Mesothelial cell of epicardium (in vitro differentiated cells): ENCODE results near the gene WDR72. TPM values are rescaled to one million over a fixed set of nuclear protein-coding genes. Genes with fewer than 3 reads are reported as not detected.
"Not testable (repeated sequence)": the region's sequence is repeated elsewhere in the genome, so short reads cannot be mapped to it uniquely, and the experiment has no call there.

Experiments used
- DNase-seq, 2 experiments: peaks; one replicate each; pipeline ENCODE4 v3.0.0; 2021; ENCODE audit warnings: low spot score in 2 of 2; ENCODE audit not compliant: unreplicated experiment in 2 of 2
- H3K27ac Mint-ChIP-seq: 2 replicates; pipeline ENCODE4 v1.8.0; 2021; ENCODE audit warnings: mixed read lengths
- H3K27me3 Mint-ChIP-seq: 2 replicates; pipeline ENCODE4 v1.8.0; 2021; ENCODE audit warnings: low read depth, mixed read lengths
- H3K36me3 Mint-ChIP-seq: 2 replicates; pipeline ENCODE4 v1.8.0; 2021; ENCODE audit warnings: mixed read lengths
- H3K4me1 Mint-ChIP-seq: 2 replicates; pipeline ENCODE4 v1.8.0; 2021; ENCODE audit warnings: mixed read lengths
- H3K4me3 Mint-ChIP-seq: 2 replicates; pipeline ENCODE4 v1.8.0; 2021; ENCODE audit warnings: mild to moderate bottlenecking, moderate library complexity, mixed read lengths
- H3K9me3 Mint-ChIP-seq: 2 replicates; pipeline ENCODE4 v1.8.0; 2021; ENCODE audit warnings: mixed read lengths
- total RNA-seq: library from RNA; stranded (reverse); gene quantifications from 3 replicates; pipeline ENCODE4 v1.2.1, GENCODE V29; 2021
- TF ChIP-seq, protein P1 (sequence below): fragments of 200-600 bp; sonication (generic); IDR thresholded peaks from one replicate; pipeline ENCODE4 v1.5.0; 2021; ENCODE audit warnings: antibody characterized with exemption; ENCODE audit not compliant: unreplicated experiment

The WDR72 gene
- total RNA-seq, 1 donor from 2014 or later = 0.25 TPM

DNA sequence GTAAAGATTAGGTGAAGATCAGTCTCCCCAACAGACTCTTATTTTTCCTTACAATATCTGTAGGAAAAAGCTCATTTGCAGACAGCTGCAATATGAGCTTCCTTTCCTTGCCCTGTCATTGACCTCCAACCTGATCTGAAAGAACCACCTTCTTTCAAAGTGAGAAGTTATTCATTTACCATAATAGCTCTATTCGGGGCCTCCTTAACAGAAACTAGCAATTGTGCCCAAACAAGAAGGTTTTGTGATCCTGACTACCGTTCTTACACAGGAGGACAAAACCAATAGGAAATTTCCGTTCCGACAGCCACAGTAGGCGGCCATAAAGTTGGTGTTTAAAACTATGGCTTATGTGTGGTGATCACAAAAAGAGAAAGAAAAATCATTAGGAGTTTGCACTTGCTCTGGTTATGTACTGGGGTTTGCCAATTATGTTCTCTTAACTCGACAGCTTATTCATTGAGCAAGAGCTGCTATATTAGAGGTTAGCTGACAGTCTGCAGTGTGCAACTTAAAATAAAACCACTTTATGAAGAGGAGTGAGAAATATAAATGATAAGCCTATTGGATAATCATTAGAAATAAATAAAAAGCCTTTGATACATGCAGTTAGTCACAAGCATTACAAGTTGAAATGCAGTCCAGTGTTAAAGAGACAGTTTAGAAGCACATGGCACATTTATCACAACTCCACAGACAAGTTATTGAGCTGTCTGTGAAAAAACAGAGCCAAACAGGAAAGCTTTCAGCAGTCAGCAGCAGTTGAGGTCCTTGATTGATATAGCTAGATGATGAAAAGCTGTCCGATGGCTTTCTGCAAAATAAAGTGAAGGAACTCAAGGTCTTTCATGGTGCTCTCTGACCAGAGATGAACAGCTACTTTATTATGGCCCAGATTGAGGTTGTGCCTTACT lies 199.8 kb downstream of the WDR72 start:
- Mint-ChIP-seq H3K27me3 (peaks cover 7% of the 10 kb centered on the region), H3K9me3 (no peaks in the 10 kb centered on the region), H3K4me3 (no peak overlapping the region), H3K27ac (no peak overlapping the region), H3K36me3 (no peaks in the 10 kb centered on the region), H3K4me1 (peaks cover 6% of the 10 kb centered on the region)
- TF ChIP-seq, protein P1, sequence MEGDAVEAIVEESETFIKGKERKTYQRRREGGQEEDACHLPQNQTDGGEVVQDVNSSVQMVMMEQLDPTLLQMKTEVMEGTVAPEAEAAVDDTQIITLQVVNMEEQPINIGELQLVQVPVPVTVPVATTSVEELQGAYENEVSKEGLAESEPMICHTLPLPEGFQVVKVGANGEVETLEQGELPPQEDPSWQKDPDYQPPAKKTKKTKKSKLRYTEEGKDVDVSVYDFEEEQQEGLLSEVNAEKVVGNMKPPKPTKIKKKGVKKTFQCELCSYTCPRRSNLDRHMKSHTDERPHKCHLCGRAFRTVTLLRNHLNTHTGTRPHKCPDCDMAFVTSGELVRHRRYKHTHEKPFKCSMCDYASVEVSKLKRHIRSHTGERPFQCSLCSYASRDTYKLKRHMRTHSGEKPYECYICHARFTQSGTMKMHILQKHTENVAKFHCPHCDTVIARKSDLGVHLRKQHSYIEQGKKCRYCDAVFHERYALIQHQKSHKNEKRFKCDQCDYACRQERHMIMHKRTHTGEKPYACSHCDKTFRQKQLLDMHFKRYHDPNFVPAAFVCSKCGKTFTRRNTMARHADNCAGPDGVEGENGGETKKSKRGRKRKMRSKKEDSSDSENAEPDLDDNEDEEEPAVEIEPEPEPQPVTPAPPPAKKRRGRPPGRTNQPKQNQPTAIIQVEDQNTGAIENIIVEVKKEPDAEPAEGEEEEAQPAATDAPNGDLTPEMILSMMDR = no peak
- DNase-seq = no peak

DNA sequence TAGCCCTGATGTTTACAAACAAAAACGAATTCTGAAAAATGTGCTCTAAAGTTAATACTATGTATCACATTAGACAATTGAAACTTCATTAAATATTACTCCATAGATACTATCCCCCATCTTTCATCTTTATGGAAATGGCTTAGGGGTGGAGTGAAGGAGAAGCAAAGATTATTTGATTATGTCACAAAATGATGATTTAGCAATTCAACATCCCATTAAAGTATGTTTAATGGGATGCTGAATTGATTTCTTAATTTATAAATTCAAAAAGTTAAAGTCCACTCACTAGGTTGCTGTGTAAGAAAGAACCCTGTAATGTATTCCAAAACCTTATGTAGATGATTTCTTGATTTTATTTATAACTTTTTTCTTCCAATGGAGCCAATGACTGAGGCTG lies 201.1 kb downstream of the WDR72 start:
- Mint-ChIP-seq H3K9me3 (no peaks in the 10 kb centered on the region), H3K27ac (no peak overlapping the region), H3K4me1 (peaks cover 6% of the 10 kb centered on the region), H3K27me3 (peaks cover 8% of the 10 kb centered on the region), H3K4me3 (no peak overlapping the region), H3K36me3 (no peaks in the 10 kb centered on the region)
- TF ChIP-seq, protein P1 = no peak
- DNase-seq = no peak

DNA sequence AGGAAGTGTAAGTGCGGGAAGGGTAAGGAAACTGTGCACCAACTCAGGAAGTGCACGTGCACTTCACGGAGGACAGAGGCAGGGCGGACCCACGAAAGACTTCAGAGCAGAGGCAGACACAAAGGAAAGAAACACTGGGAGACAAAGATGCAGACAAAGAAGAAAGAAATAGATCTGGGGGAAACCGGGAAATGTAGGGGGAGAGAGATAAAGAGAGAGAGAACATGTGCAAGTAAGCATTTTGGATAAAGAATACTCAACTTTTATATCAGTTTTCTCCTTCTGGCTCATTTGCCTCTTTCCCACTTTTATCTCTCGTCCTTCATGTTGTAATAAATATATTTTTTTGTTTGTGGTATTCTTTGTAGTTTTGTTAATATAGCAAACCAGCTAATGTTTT lies 204.2 kb downstream of the WDR72 start:
- H3K9me3 Mint-ChIP-seq = no peaks in the 10 kb centered on the region
- no peak overlapping the region for H3K27ac Mint-ChIP-seq
- TF ChIP-seq, protein P1 = no peak
- peaks cover 6% of the 10 kb centered on the region for H3K4me1 Mint-ChIP-seq
- no peak overlapping the region for H3K4me3 Mint-ChIP-seq
- peaks cover 4% of the 10 kb centered on the region for H3K27me3 Mint-ChIP-seq
- DNase-seq = no peak
- no peaks in the 10 kb centered on the region for H3K36me3 Mint-ChIP-seq

DNA sequence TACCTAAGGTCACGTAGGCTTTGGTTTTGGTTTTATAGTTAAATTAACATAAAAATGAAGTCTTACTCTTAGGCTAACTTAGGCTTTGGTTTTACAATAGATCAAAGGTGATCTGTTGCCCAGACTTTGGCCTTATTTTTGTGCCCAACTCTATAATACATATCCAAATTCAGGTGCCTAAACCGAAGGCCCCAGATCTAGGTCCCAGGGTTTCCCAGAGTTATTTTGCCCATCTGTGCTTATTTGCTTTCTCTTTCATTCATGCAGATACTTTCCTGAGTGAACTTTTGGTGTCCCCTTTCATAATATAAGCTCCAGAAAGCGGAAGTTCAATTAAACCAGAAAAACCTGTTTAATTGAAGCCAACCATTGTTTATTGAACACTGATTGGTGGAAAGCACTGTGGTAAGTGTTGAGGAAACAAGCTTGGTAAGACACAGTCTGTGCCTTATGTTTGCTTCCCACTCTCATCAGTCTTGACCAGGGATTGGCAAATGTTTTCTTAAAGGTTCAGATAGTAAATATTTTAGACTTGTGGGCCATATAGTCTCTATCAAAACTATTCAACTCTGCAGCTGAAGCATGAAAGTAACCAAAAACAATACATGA lies 209.7 kb downstream of the WDR72 start:
- Mint-ChIP-seq H3K27me3 (peaks cover 1% of the 10 kb centered on the region), H3K9me3 (no peaks in the 10 kb centered on the region), H3K27ac (no peak overlapping the region), H3K4me3 (no peak overlapping the region), H3K36me3 (no peaks in the 10 kb centered on the region), H3K4me1 (peaks cover 5% of the 10 kb centered on the region)
- TF ChIP-seq, protein P1 = no peak
- DNase-seq = no peak

DNA sequence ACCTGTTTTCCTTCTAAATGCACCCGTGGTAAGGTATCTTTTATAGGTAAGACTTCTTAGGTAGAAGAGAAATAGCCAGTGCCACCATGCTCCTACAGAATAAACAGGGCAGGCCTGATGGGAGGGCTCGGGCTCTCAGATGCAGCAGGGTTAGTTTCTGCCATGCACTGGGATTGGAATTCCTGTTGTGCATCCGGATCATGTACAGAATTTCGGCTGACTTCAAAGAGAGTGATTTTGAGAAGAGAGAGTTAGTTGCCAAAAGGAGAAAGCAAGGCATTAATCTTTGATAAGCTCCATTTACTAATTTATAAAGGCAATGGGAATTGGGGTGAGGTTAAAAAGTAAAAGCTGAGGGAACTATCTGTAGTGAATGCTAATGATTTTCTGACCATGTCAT lies 211.2 kb downstream of the WDR72 start:
- H3K4me1 Mint-ChIP-seq = peaks cover 5% of the 10 kb centered on the region
- H3K36me3 Mint-ChIP-seq = no peaks in the 10 kb centered on the region
- H3K4me3 Mint-ChIP-seq = no peak overlapping the region
- TF ChIP-seq, protein P1 = no peak
- peaks cover 6% of the 10 kb centered on the region for H3K9me3 Mint-ChIP-seq
- DNase-seq = no peak
- no peaks in the 10 kb centered on the region for H3K27me3 Mint-ChIP-seq
- H3K27ac Mint-ChIP-seq = no peak overlapping the region

DNA sequence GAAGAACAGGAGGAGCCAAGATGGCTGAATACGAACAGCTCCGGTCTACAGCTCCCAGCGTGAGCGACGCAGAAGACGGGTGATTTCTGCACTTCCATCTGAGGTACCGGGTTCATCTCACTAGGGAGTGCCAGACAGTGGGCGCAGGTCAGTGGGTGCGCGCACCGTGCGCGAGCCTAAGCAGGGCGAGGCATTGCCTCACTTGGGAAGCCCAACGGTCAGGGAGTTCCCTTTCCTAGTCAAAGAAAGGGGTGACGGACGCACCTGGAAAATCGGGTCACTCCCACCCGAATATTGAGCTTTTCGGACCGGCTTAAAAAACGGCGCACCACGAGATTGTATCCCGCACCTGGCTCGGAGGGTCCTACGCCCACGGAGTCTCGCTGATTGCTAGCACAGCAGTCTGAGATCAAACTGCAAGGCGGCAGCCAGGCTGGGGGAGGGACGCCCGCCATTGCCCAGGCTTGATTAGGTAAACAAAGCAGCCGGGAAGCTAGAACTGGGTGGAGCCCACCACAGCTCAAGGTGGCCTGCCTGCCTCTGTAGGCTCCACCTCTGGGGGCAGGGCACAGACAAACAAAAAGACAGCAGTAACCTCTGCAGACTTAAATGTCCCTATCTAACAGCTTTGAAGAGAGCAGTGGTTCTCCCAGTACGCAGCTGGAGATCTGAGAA lies 218.7 kb downstream of the WDR72 start:
- Mint-ChIP-seq H3K9me3 (peaks cover 11% of the 10 kb centered on the region), H3K4me3 (peak overlapping the region; percentile 3)
- not testable (repeated sequence) for H3K27me3 Mint-ChIP-seq, DNase-seq, H3K4me1 Mint-ChIP-seq, H3K27ac Mint-ChIP-seq, H3K36me3 Mint-ChIP-seq
